Thoracic aorta (tissue), 2 donors: Measurements from ENCODE around the gene MYOG. TPM values are rescaled to one million over a fixed set of nuclear protein-coding genes. Genes with fewer than 3 reads are reported as not detected.

Experiments used
- ATAC-seq: fragments of 150-250 bp; one replicate; pipeline ENCODE4 v1.8.0; 2017; ENCODE audit warnings: low read depth; ENCODE audit not compliant: insufficient number of reproducible peaks, low FRiP score
- DNase-seq: peaks from one replicate; pipeline ENCODE4 v3.0.0-alpha.2; 2020; ENCODE audit warnings: low spot score
- H3K27ac ChIP-seq, 2 donors: fragments of 200-600 bp; sonication (generic); 1 replicate in 1 of 2; 2 replicates in 1 of 2; pipeline ENCODE4 v1.5.1; 2016; ENCODE audit warnings: mild to moderate bottlenecking in 2 of 2, moderate library complexity in 2 of 2
- H3K27me3 ChIP-seq: fragments of 200-600 bp; sonication (generic); replicated peaks from 2 replicates; pipeline ENCODE4 v1.6.0; 2016; ENCODE audit warnings: mild to moderate bottlenecking; ENCODE audit not compliant: insufficient read depth
- H3K36me3 ChIP-seq: fragments of 200-600 bp; sonication (generic); one replicate; pipeline ENCODE4 v1.5.1; 2016
- H3K4me1 ChIP-seq, 2 donors: fragments of 200-600 bp; sonication (generic); 1 replicate in 1 of 2; 2 replicates in 1 of 2; pipeline versions ENCODE4 v1.5.1 to v1.6.0; 2016; ENCODE audit warnings: low read depth in 2 of 2, mild to moderate bottlenecking in 1 of 2; ENCODE audit not compliant: control insufficient read depth in 1 of 2
- H3K4me3 ChIP-seq: fragments of 200-600 bp; sonication (generic); 2 replicates; pipeline ENCODE4 v1.5.1; 2016; ENCODE audit warnings: mild to moderate bottlenecking
- H3K9me3 ChIP-seq: fragments of 200-600 bp; sonication (generic); 2 replicates; pipeline ENCODE4 v1.5.1; 2016
- CTCF ChIP-seq: fragments of 200-600 bp; sonication (generic); IDR thresholded peaks from one replicate; pipeline ENCODE4 v1.5.1; 2019; ENCODE audit warnings: antibody characterized with exemption
- total RNA-seq, 2 donors: library from RNA; depleted of rRNA; stranded (reverse); fragments of >200 nt; gene quantifications; one replicate each; pipeline versions ENCODE4 v1.1.0 to v1.2.3, GENCODE V29; 2016

The MYOG gene
- total RNA-seq = not detected

GRCh38 chr1:203085528-203086406, at the start of gene MYOG:
Gene MYOG (minus strand): TSS chr1:203086012. CDS start chr1:203085961, 51 bp downstream.
- H3K4me3 ChIP-seq = no peak within 1 kb of the TSS
- no peak within 1 kb of the TSS for H3K27ac ChIP-seq
- no peaks in the 10 kb centered on the region for H3K4me1 ChIP-seq
- TF ChIP-seq CTCF = no peak
- no peaks in the 10 kb centered on the region for H3K27me3 ChIP-seq
- DNase-seq (no peak), ATAC-seq (no peak)
- no peaks in the 10 kb centered on the region for H3K9me3 ChIP-seq
- H3K36me3 ChIP-seq = no peaks in the 10 kb centered on the region

GRCh38 chr1:203133970-203134725, 48.3 kb upstream of the MYOG start:
- H3K27ac ChIP-seq = no peak overlapping the region
- DNase-seq = no peak

GRCh38 chr1:203131548-203132200, 45.9 kb upstream of the MYOG start:
- ATAC-seq = no peak
- H3K27ac ChIP-seq = no peak overlapping the region
- H3K9me3 ChIP-seq = no peaks in the 10 kb centered on the region
- no peak for DNase-seq
- peaks cover 14 to 19% of the 10 kb centered on the region in 2 donors for H3K4me1 ChIP-seq
- H3K27me3 ChIP-seq = no peaks in the 10 kb centered on the region
- H3K36me3 ChIP-seq = no peaks in the 10 kb centered on the region
- H3K4me3 ChIP-seq = no peak overlapping the region
- TF ChIP-seq CTCF = no peak

More at GRCh38 chr1:203133970-203134725, 48.3 kb upstream of the MYOG start:
- no peak for TF ChIP-seq CTCF
- Histone ChIP-seq H3K9me3 (no peaks in the 10 kb centered on the region), H3K27me3 (no peaks in the 10 kb centered on the region), H3K36me3 (no peaks in the 10 kb centered on the region), H3K4me1 (peaks cover 0 to 3% of the 10 kb centered on the region in 2 donors), H3K4me3 (no peak overlapping the region)
- ATAC-seq = no peak

- DNase-seq (no peak), ATAC-seq (no peak)
- no peak overlapping the region for H3K4me3 ChIP-seq
- no peak overlapping the region for H3K27ac ChIP-seq
- H3K4me1 ChIP-seq = peaks cover 16 to 27% of the 10 kb centered on the region in 2 donors
- no peaks in the 10 kb centered on the region for H3K27me3 ChIP-seq
- TF ChIP-seq CTCF = no peak
- no peaks in the 10 kb centered on the region for H3K9me3 ChIP-seq
- no peaks in the 10 kb centered on the region for H3K36me3 ChIP-seq
Measured at GRCh38 chr1:203130358-203130985, 44.7 kb upstream of the MYOG start.
